ENCODE measurements around the gene UVRAG. TPM values are rescaled to one million over a fixed set of nuclear protein-coding genes. Genes with fewer than 3 reads are reported as not detected.
"Not testable (repeated sequence)": the region's sequence is repeated elsewhere in the genome, so short reads cannot be mapped to it uniquely, and the experiment has no call there.

UVRAG gene
- total and polyA plus RNA-seq, 8 donors, result 4.7 to 55.5 (median 20.5) TPM

DNA sequence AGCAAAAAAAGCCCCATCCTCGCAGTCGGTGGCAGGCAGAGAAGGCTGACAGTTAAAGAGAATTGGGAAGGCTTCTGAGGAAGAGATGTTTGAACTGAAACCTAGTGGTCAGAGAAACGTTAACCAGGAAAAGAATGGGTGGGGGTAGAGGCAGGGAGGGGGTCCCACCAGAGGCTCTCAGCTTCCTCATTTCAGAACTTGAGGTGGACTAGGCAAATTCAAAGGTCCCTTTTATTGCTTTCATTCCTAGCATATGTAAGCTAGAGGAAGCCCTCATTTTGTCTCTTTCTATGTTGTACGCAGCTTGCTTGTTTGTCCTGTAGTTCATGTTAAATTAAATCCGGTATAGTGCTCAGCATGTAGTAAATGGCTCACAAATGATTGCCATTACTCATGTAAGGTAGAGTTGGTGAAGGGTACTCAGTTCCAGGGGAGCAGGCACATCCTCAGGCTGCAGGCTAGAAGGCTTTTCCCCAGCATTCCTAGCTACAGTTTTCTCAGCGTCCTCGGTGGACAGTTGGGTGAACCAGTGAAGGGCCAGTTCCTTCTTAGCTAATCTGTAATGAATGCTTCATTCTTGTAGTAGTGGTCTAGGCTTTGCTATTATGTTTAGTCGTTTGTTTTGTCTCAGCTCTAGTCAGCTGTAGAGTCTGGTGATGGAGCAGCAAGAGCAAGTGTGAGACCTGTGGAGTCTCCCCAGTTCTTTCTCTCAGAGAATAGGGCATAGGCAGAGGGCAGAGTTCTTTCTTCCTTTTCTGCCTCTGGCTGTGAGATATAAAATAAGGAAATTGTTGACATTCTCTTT is 58.6 kb downstream of the UVRAG start:
- intact Hi-C loops (cut with DNase I; ENCODE audit: low total_unique reads), result no loop called here
- no peak for TF ChIP-seq POLR2AphosphoS5 (IDR thresholded peaks at IDR 0.05)
- TF ChIP-seq, protein P1, sequence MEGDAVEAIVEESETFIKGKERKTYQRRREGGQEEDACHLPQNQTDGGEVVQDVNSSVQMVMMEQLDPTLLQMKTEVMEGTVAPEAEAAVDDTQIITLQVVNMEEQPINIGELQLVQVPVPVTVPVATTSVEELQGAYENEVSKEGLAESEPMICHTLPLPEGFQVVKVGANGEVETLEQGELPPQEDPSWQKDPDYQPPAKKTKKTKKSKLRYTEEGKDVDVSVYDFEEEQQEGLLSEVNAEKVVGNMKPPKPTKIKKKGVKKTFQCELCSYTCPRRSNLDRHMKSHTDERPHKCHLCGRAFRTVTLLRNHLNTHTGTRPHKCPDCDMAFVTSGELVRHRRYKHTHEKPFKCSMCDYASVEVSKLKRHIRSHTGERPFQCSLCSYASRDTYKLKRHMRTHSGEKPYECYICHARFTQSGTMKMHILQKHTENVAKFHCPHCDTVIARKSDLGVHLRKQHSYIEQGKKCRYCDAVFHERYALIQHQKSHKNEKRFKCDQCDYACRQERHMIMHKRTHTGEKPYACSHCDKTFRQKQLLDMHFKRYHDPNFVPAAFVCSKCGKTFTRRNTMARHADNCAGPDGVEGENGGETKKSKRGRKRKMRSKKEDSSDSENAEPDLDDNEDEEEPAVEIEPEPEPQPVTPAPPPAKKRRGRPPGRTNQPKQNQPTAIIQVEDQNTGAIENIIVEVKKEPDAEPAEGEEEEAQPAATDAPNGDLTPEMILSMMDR (IDR thresholded peaks at IDR 0.05), result no peak
- no peak for TF ChIP-seq POLR2A (IDR thresholded peaks at IDR 0.05)
- TF ChIP-seq EP300 (IDR thresholded peaks at IDR 0.05), result no peak
- Histone ChIP-seq H3K27ac (peak overlapping the region in 1 of 5 donors; percentile 14), H3K4me3 (no peak overlapping the region), H3K27me3 (no peaks in the 10 kb centered on the region), H3K9me3 (no peaks in the 10 kb centered on the region), H3K4me1 (peaks cover 23 to 68% (median 43%) of the 10 kb centered on the region in 4 donors), H3K36me3 (no peaks in the 10 kb centered on the region)
- 34 to 50% (median 41%) methylated on average over 8 of the region's 8 CpGs for WGBS, 5 donors
- no peak for DNase-seq

DNA sequence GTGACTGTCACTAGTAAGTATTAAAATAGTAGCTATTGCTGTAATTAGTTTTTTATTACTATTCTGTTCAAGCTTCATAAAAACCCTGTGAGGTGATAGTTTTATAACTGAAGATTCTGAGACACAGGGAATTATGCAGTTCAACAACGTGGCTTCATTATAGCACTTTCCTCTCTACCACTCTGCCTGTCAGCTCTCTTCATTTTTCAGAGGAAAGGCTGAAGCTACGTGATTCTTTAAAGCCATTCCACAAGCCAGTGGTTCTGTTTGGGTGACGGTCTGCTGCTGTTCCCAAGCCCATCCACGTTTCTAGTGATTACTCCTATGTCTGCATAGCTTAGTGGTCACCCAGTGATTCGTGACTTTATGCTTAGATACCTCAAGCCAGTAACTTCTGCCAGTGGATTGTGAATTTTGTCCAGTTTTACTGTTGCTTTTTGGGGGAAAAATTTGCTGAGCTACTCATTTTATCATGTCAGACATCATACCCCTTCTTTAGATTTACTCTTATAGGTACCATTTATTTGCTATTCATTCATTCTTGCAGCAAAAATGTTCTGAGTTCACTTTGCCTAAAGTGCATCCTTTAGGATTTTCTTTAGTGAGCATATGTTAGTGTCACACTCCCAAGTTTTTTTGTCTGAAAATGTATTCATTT is 59.8 kb downstream of the UVRAG start:
- Histone ChIP-seq H3K9me3 (no peaks in the 10 kb centered on the region), H3K36me3 (peaks cover 0 to 3% (median under 1%) of the 10 kb centered on the region in 4 donors), H3K4me1 (peaks cover 12 to 56% (median 34%) of the 10 kb centered on the region in 4 donors), H3K27ac (no peak overlapping the region), H3K27me3 (no peaks in the 10 kb centered on the region), H3K4me3 (no peak overlapping the region)
- 53 to 73% (median 55%) methylated on average over 5 of the region's 5 CpGs for WGBS, 5 donors
- intact Hi-C loops (cut with DNase I; ENCODE audit: low total_unique reads), result no loop called here
- DNase-seq, result no peak
- no peak for TF ChIP-seq POLR2AphosphoS5 (IDR thresholded peaks at IDR 0.05)
- TF ChIP-seq EP300 (IDR thresholded peaks at IDR 0.05), result no peak

DNA sequence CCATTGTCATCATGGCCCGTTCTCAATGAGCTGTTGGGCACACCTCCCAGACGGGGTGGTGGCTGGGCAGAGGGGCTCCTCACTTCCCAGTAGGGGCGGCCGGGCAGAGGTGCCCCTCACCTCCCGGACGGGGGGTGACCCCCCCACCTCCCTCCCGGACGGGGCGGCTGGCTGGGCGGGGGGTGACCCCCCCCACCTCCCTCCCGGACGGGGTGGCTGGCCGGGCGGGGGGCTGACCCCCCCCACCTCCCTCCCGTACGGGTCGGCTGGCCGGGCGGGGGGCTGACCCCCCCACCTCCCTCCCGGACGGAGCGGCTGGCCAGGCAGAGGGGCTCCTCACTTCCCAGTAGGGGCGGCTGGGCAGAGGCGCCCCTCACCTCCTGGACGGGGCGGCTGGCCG is 62.3 kb downstream of the UVRAG start:
- DNase-seq; H3K9me3 ChIP-seq; H3K27me3 ChIP-seq; intact Hi-C loops (cut with DNase I; ENCODE audit: low total_unique reads); H3K4me3 ChIP-seq; H3K27ac ChIP-seq: not testable (repeated sequence)
- 85 to 98% (median 95%) methylated on average over 2 to 21 of the region's 27 CpGs; no CpG with 5 or more reads in 1 of the 5 donors for WGBS, 5 donors
- peaks cover 12 to 27% (median 20%) of the 10 kb centered on the region in 4 donors for H3K36me3 ChIP-seq
- H3K4me1 ChIP-seq, result peaks cover 9 to 41% (median 29%) of the 10 kb centered on the region in 4 donors

DNA sequence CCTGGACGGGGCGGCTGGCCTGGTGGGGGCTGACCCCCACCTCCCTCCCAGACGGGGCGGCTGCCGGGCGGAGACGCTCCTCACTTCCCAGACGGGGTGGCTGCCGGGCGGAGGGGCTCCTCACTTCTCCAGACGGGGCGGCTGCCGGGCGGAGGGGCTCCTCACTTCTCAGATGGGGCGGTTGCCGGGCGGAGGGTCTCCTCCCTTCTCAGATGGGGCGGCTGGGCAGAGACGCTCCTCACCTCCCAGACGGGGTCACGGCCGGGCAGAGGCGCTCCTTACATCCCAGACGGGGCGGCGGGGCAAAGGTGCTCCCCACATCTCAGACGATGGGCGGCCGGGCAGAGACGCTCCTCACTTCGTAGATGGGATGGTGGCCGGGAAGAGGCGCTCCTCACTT is 62.9 kb downstream of the UVRAG start:
- DNase-seq; H3K27ac ChIP-seq; H3K9me3 ChIP-seq; H3K27me3 ChIP-seq; H3K4me3 ChIP-seq; intact Hi-C loops (cut with DNase I; ENCODE audit: low total_unique reads): not testable (repeated sequence)
- peaks cover 12 to 28% (median 20%) of the 10 kb centered on the region in 4 donors for H3K36me3 ChIP-seq
- H3K4me1 ChIP-seq, result peaks cover 9 to 36% (median 24%) of the 10 kb centered on the region in 4 donors
- 86 to 99% (median 97%) methylated on average over 11 to 33 of the region's 33 CpGs; no CpG with 5 or more reads in 1 of the 5 donors for WGBS, 5 donors

DNA sequence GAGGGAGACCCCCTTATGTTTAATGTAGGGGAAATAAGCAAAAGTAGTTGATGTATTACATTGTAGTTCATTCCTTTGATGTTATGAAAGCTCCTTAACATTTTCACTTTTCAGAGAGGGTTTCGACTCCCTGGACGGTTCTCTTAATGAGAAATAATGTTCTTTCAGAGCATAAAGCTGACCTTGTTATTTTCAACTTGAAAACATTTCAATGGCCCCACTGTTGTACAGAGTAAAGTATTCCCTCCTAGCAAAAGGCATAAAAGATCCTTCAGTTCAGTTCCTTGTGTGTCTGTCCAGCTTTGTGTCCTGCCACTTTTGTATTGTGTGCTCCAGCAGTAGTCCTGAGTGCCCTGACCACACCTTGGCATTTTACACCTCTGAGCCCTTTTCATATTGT is 63.9 kb downstream of the UVRAG start:
- peaks cover 4 to 26% (median 17%) of the 10 kb centered on the region in 4 donors for H3K4me1 ChIP-seq
- no peak overlapping the region for H3K4me3 ChIP-seq
- no peaks in the 10 kb centered on the region for H3K9me3 ChIP-seq
- DNase-seq, result no peak
- 87 to 95% (median 93%) methylated on average over 2 of the region's 2 CpGs for WGBS, 5 donors
- H3K36me3 ChIP-seq, result peaks cover 12 to 28% (median 20%) of the 10 kb centered on the region in 4 donors
- TF ChIP-seq POLR2AphosphoS5 (IDR thresholded peaks at IDR 0.05) (no peak), POLR2A (IDR thresholded peaks at IDR 0.05) (no peak), EP300 (IDR thresholded peaks at IDR 0.05) (no peak)
- TF ChIP-seq, protein P1 (IDR thresholded peaks at IDR 0.05), result no peak
- no peaks in the 10 kb centered on the region for H3K27me3 ChIP-seq
- no peak overlapping the region for H3K27ac ChIP-seq
- intact Hi-C loops (cut with DNase I; ENCODE audit: low total_unique reads), result no loop called here

All from stomach (tissue), 9 donors.